Upper lobe of left lung (tissue), 6 donors: ENCODE measurements around the gene RSRC2. TPM values are rescaled to one million over a fixed set of nuclear protein-coding genes. Genes with fewer than 3 reads are reported as not detected.

Experiments
- ATAC-seq, 2 donors: fragments of 200-7000 bp; cut with Tn5 transposase; one replicate each; pipeline ENCODE4 v1.9.1; 2022; ENCODE audit warnings: mild to moderate bottlenecking in 2 of 2, moderate library complexity in 2 of 2; ENCODE audit not compliant: low FRiP score in 2 of 2
- DNase-seq, 2 donors: peaks; one replicate each; pipeline ENCODE4 v3.0.0-alpha.2; 2019 to 2020
- H3K27ac ChIP-seq, 4 donors: fragments of 200-600 bp; sonication (generic); one replicate each; pipeline ENCODE4 v1.5.1; 2016 to 2019
- H3K27me3 ChIP-seq, 4 donors: fragments of 200-600 bp; sonication (generic); one replicate each; pipeline ENCODE4 v1.5.1; 2017 to 2019
- H3K36me3 ChIP-seq, 4 donors: fragments of 200-600 bp; sonication (generic); one replicate each; pipeline ENCODE4 v1.5.1; 2016 to 2019
- H3K4me1 ChIP-seq, 4 donors: fragments of 200-600 bp; sonication (generic); one replicate each; pipeline ENCODE4 v1.5.1; 2018 to 2019
- H3K4me3 ChIP-seq, 4 donors: fragments of 200-600 bp; sonication (generic); one replicate each; pipeline ENCODE4 v1.5.1; 2017 to 2019; ENCODE audit warnings: mild to moderate bottlenecking in 2 of 4, moderate library complexity in 1 of 4
- H3K9me3 ChIP-seq, 4 donors: fragments of 200-600 bp; sonication (generic); one replicate each; pipeline ENCODE4 v1.5.1; 2018 to 2019
- CTCF ChIP-seq, 6 experiments: fragments of 450-650 bp in 4 of 6; fragments of 200-600 bp in 2 of 6; sonication (generic) in 2 of 6; IDR thresholded peaks; one replicate each; pipeline ENCODE4 v1.5.1; 2016 to 2019; ENCODE audit warnings: antibody characterized with exemption in 6 of 6
- EP300 ChIP-seq, 4 donors: sonication (generic); formaldehyde crosslinking; IDR thresholded peaks; one replicate each; pipeline ENCODE4 v1.5.1; 2017; ENCODE audit warnings: antibody characterized with exemption in 4 of 4, control low read depth in 2 of 4
- POLR2A ChIP-seq, 4 donors: fragments of 450-650 bp; IDR thresholded peaks; one replicate each; pipeline ENCODE4 v1.5.1; 2016 to 2017; ENCODE audit warnings: antibody characterized with exemption in 4 of 4, mild to moderate bottlenecking in 2 of 4
- POLR2AphosphoS5 ChIP-seq, 2 donors: sonication (generic); formaldehyde crosslinking; IDR thresholded peaks; one replicate each; pipeline ENCODE4 v1.5.1; 2017; ENCODE audit warnings: antibody characterized with exemption in 2 of 2
- WGBS, 2 donors: methylation state at CpG; one replicate each; pipeline ENCODE4 v1.1.5; 2017 to 2018; 5-methylcytosine and 5-hydroxymethylcytosine counted together
- total RNA-seq, 6 donors: library from RNA; depleted of rRNA in 4 of 6; stranded (reverse); fragments of >200 nt in 4 of 6; gene quantifications; one replicate each; pipeline versions ENCODE4 v1.1.0 to v1.2.1, GENCODE V29; 2016 to 2021
- donor health status: DM: no; HTN: no; CAD: no; lungs with moderate emphysema.
- donor health status: DM: no; HTN: yes; CAD: no; lungs with severe emphysema.

RSRC2 gene
- total RNA-seq, 6 donors from 2014 or later = 52.8 to 241 (median 88.3) TPM

DNA sequence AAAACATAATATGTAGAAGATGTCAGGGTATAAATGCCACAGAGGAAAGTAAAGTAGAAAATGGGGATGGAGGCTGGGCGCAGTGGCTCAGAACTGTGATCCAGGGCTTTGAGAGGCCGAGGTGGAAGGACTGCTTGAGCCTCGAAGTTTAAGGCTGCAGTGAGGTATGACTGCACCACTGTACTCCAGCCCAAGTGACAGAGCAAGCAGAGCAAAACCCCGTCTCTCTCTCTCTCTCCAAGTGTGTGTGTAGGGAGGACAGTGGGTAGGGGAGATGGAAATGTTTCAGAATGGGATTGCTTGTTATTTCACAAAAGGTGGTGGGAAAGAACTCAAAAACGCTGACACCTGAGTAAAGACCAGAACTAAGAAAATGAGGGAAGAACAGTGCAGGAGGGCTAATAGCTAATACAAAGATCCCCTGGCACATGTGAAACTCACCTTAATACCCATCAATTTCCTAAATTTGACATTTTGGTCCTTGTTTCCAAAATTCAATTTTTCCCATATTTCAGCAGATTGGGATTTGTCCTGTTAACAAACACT lies 20.3 kb downstream of the RSRC2 start:
- Histone ChIP-seq H3K4me3 (no peak overlapping the region), H3K36me3 (peaks cover 74 to 88% (median 83%) of the 10 kb centered on the region in 4 donors), H3K4me1 (peaks cover under 1 to 3% (median 2%) of the 10 kb centered on the region in 4 donors), H3K27me3 (no peaks in the 10 kb centered on the region), H3K27ac (no peak overlapping the region), H3K9me3 (no peaks in the 10 kb centered on the region)
- ATAC-seq (no peak), DNase-seq (no peak)
- WGBS, 2 donors = 79 to 87% methylated on average over 5 of the region's 5 CpGs
- TF ChIP-seq POLR2AphosphoS5 (IDR thresholded peaks at IDR 0.05) (no peak), EP300 (IDR thresholded peaks at IDR 0.05) (no peak), CTCF (IDR thresholded peaks at IDR 0.05) (no peak), POLR2A (IDR thresholded peaks at IDR 0.05) (no peak)

GRCh38 chr12:122505419-122506051 lies 21.2 kb downstream of the RSRC2 start:
- DNase-seq (no peak), ATAC-seq (no peak)
- H3K36me3 ChIP-seq = peaks cover 67 to 79% (median 74%) of the 10 kb centered on the region in 4 donors
- TF ChIP-seq EP300 (IDR thresholded peaks at IDR 0.05) (no peak), CTCF (IDR thresholded peaks at IDR 0.05) (no peak), POLR2A (IDR thresholded peaks at IDR 0.05) (no peak), POLR2AphosphoS5 (IDR thresholded peaks at IDR 0.05) (no peak)
- no peaks in the 10 kb centered on the region for H3K9me3 ChIP-seq
- no peaks in the 10 kb centered on the region for H3K27me3 ChIP-seq
- H3K27ac ChIP-seq = no peak overlapping the region
- 83 to 89% methylated on average over 10 to 11 of the region's 11 CpGs for WGBS, 2 donors
- no peak overlapping the region for H3K4me3 ChIP-seq
- peaks cover 3 to 10% (median 7%) of the 10 kb centered on the region in 4 donors for H3K4me1 ChIP-seq

GRCh38 chr12:122503783-122504590 lies 22.7 kb downstream of the RSRC2 start:
- ATAC-seq (no peak), DNase-seq (no peak)
- no peaks in the 10 kb centered on the region for H3K27me3 ChIP-seq
- WGBS, 2 donors = 84 to 90% methylated on average over 6 of the region's 6 CpGs
- no peak for TF ChIP-seq CTCF (IDR thresholded peaks at IDR 0.05)
- no peak for TF ChIP-seq POLR2A (IDR thresholded peaks at IDR 0.05)
- TF ChIP-seq POLR2AphosphoS5 (IDR thresholded peaks at IDR 0.05) = no peak
- TF ChIP-seq EP300 (IDR thresholded peaks at IDR 0.05) = no peak
- no peaks in the 10 kb centered on the region for H3K9me3 ChIP-seq
- no peak overlapping the region for H3K4me3 ChIP-seq
- H3K27ac ChIP-seq = no peak overlapping the region
- H3K36me3 ChIP-seq = peaks cover 51 to 63% (median 59%) of the 10 kb centered on the region in 4 donors
- H3K4me1 ChIP-seq = peaks cover 10 to 19% (median 15%) of the 10 kb centered on the region in 4 donors

GRCh38 chr12:122503147-122503751 lies 23.5 kb downstream of the RSRC2 start:
- no peak overlapping the region for H3K27ac ChIP-seq
- 84 to 86% methylated on average over 3 of the region's 3 CpGs for WGBS, 2 donors
- peaks cover 44 to 56% (median 51%) of the 10 kb centered on the region in 4 donors for H3K36me3 ChIP-seq
- DNase-seq (no peak), ATAC-seq (no peak)
- H3K9me3 ChIP-seq = no peaks in the 10 kb centered on the region
- no peak overlapping the region for H3K4me3 ChIP-seq
- H3K4me1 ChIP-seq = peaks cover 17 to 26% (median 22%) of the 10 kb centered on the region in 4 donors
- TF ChIP-seq EP300 (IDR thresholded peaks at IDR 0.05) (no peak), POLR2AphosphoS5 (IDR thresholded peaks at IDR 0.05) (no peak), POLR2A (IDR thresholded peaks at IDR 0.05) (no peak)
- H3K27me3 ChIP-seq = no peaks in the 10 kb centered on the region
